ENCODE measurements around the gene EDIL3.

EDIL3 gene

DNA sequence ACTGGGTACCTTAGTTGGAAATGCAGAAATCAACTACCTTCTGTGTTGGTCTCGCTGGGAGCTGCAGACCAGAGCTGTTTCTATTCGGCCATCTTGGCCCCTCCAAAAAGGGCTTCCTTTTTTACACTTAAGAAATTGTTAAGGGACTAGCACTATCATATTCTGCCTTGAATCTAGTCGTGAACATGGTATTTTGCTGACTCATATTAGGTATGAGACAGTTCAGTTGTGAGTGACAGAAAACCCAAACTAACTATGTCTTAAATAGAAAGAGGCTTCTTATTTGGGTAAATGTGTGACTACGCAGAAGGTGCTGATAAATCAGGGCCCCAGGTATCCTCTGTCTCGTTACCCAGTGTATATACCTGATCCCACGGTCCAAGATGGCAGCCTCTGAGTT is 298.2 kb downstream of the EDIL3 start:
- Histone ChIP-seq H3K27ac (ENCODE audit: low read depth, low read length) (no peak overlapping the region), H3K4me3 (ENCODE audit: low read length) (no peak overlapping the region), H3K4me1 (ENCODE audit: control insufficient read depth, low read length) (no peaks in the 10 kb centered on the region), H3K9me3 (ENCODE audit: control insufficient read depth, insufficient read depth, low read length) (no peaks in the 10 kb centered on the region), H4K20me1 (ENCODE audit: control insufficient read depth, insufficient read depth, low read depth, low read length) (no peaks in the 10 kb centered on the region), H3K27me3 (ENCODE audit: control insufficient read depth, low read length) (no peaks in the 10 kb centered on the region), H3K9me2 (replicated peaks; ENCODE audit: control insufficient read depth, low read length) (no peaks in the 10 kb centered on the region), H3K36me3 (ENCODE audit: control insufficient read depth, low read length) (no peaks in the 10 kb centered on the region), H3F3A (ENCODE audit: control insufficient read depth, insufficient read depth) (no peaks in the 10 kb centered on the region), H3K4me2 (ENCODE audit: low read length) (no peak overlapping the region), H3K79me2 (ENCODE audit: control insufficient read depth, low read length) (no peaks in the 10 kb centered on the region)
- no peak for TF ChIP-seq EZH2phosphoT487 (IDR thresholded peaks at IDR 0.05; ENCODE audit: borderline replicate concordance, low read length)
- TF ChIP-seq, protein P1, sequence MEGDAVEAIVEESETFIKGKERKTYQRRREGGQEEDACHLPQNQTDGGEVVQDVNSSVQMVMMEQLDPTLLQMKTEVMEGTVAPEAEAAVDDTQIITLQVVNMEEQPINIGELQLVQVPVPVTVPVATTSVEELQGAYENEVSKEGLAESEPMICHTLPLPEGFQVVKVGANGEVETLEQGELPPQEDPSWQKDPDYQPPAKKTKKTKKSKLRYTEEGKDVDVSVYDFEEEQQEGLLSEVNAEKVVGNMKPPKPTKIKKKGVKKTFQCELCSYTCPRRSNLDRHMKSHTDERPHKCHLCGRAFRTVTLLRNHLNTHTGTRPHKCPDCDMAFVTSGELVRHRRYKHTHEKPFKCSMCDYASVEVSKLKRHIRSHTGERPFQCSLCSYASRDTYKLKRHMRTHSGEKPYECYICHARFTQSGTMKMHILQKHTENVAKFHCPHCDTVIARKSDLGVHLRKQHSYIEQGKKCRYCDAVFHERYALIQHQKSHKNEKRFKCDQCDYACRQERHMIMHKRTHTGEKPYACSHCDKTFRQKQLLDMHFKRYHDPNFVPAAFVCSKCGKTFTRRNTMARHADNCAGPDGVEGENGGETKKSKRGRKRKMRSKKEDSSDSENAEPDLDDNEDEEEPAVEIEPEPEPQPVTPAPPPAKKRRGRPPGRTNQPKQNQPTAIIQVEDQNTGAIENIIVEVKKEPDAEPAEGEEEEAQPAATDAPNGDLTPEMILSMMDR (IDR thresholded peaks at IDR 0.05; ENCODE audit: low read depth, low read length, poor library complexity, severe bottlenecking), result no peak

- no peak overlapping the region for H3K27ac ChIP-seq (ENCODE audit: low read depth, low read length)
- no peaks in the 10 kb centered on the region for H3K9me3 ChIP-seq (ENCODE audit: control insufficient read depth, insufficient read depth, low read length)
- no peak for TF ChIP-seq EZH2phosphoT487 (IDR thresholded peaks at IDR 0.05; ENCODE audit: borderline replicate concordance, low read length)
- TF ChIP-seq, protein P1 (IDR thresholded peaks at IDR 0.05; ENCODE audit: low read depth, low read length, poor library complexity, severe bottlenecking), result no peak
- no peaks in the 10 kb centered on the region for H3K27me3 ChIP-seq (ENCODE audit: control insufficient read depth, low read length)
- no peak overlapping the region for H3K4me3 ChIP-seq (ENCODE audit: low read length)
- no peaks in the 10 kb centered on the region for H3F3A ChIP-seq (ENCODE audit: control insufficient read depth, insufficient read depth)
- H3K4me2 ChIP-seq (ENCODE audit: low read length), result no peak overlapping the region
- H3K79me2 ChIP-seq (ENCODE audit: control insufficient read depth, low read length), result no peaks in the 10 kb centered on the region
- no peaks in the 10 kb centered on the region for H3K9me2 ChIP-seq (replicated peaks; ENCODE audit: control insufficient read depth, low read length)
- H4K20me1 ChIP-seq (ENCODE audit: control insufficient read depth, insufficient read depth, low read depth, low read length), result no peaks in the 10 kb centered on the region
- no peaks in the 10 kb centered on the region for H3K36me3 ChIP-seq (ENCODE audit: control insufficient read depth, low read length)
- no peaks in the 10 kb centered on the region for H3K4me1 ChIP-seq (ENCODE audit: control insufficient read depth, low read length)
These were observed 299.2 kb downstream of the EDIL3 start for GRCh38 chr5:84085387-84086041.

DNA sequence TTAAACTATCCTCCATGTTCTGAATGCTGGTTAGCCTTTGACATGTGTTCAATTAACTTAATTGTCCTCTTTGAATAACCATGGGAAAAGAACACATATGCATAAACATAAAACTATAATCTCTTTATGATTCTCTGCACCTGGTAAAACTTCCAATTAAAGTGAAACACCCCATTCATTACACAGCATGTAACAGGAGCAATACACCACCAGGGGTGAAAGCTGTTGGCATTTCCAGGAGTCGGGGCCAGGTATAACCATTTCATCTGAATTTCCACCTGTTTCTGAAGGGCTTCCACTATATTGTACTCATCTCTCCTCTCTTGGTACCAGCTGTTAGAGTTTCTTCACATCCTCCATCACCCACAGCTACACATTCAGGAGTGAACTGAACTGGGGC is 303.8 kb downstream of the EDIL3 start:
- Histone ChIP-seq H4K20me1 (ENCODE audit: control insufficient read depth, insufficient read depth, low read depth, low read length) (no peaks in the 10 kb centered on the region), H3K27ac (ENCODE audit: low read depth, low read length) (no peak overlapping the region), H3F3A (ENCODE audit: control insufficient read depth, insufficient read depth) (no peaks in the 10 kb centered on the region), H3K9me2 (replicated peaks; ENCODE audit: control insufficient read depth, low read length) (no peaks in the 10 kb centered on the region), H3K9me3 (ENCODE audit: control insufficient read depth, insufficient read depth, low read length) (no peaks in the 10 kb centered on the region), H3K4me3 (ENCODE audit: low read length) (no peak overlapping the region), H3K36me3 (ENCODE audit: control insufficient read depth, low read length) (no peaks in the 10 kb centered on the region), H3K4me1 (ENCODE audit: control insufficient read depth, low read length) (no peaks in the 10 kb centered on the region), H3K27me3 (ENCODE audit: control insufficient read depth, low read length) (no peaks in the 10 kb centered on the region), H3K4me2 (ENCODE audit: low read length) (no peak overlapping the region), H3K79me2 (ENCODE audit: control insufficient read depth, low read length) (no peaks in the 10 kb centered on the region)
- TF ChIP-seq, protein P1 (IDR thresholded peaks at IDR 0.05; ENCODE audit: low read depth, low read length, poor library complexity, severe bottlenecking), result no peak
- TF ChIP-seq EZH2phosphoT487 (IDR thresholded peaks at IDR 0.05; ENCODE audit: borderline replicate concordance, low read length), result no peak

Measured in DOHH2 (cell line).